K562 (cell line): ENCODE results near the gene PRKAR2B. TPM values are rescaled to one million over a fixed set of nuclear protein-coding genes. Genes with fewer than 3 reads are reported as not detected.

Experiments
- BRD9 ChIP-seq: fragments of 450-650 bp; IDR thresholded peaks from 2 replicates; pipeline ENCODE4 v1.6.1; 2018; ENCODE audit warnings: low read depth; ENCODE audit not compliant: partially characterized antibody
- CBX2 ChIP-seq: fragments of 200-600 bp; sonication (generic); IDR thresholded peaks from one replicate; pipeline ENCODE4 v1.6.1; 2012; ENCODE audit warnings: mild to moderate bottlenecking, low read length, inconsistent platforms; ENCODE audit not compliant: insufficient read depth, poor library complexity, severe bottlenecking
- EGR1 ChIP-seq: fragments of 450-650 bp; conservative IDR thresholded peaks from 2 replicates; pipeline ENCODE4 v1.6.1; 2017; ENCODE audit warnings: mild to moderate bottlenecking
- GTF2E2 ChIP-seq: fragments of 200-800 bp; sonication (Bioruptor generic); IDR thresholded peaks from 2 replicates; pipeline ENCODE4 v1.6.1; 2016; ENCODE audit warnings: missing genetic modification characterization, missing compliant biosample characterization
- MBD2 ChIP-seq: sonication (generic); IDR thresholded peaks from 2 replicates; pipeline ENCODE4 v1.6.1; 2016; ENCODE audit warnings: low read depth, borderline replicate concordance
- MTF1 ChIP-seq: fragments of 250-450 bp; sonication (Bioruptor Pico); IDR thresholded peaks from 2 replicates; pipeline ENCODE4 v1.9.0; 2021; ENCODE audit warnings: moderate library complexity, mild to moderate bottlenecking, inconsistent platforms, borderline replicate concordance
- NFRKB ChIP-seq: fragments of 450-650 bp; IDR thresholded peaks from 2 replicates; pipeline ENCODE4 v1.6.1; 2016; ENCODE audit warnings: low read depth
- PHF20 ChIP-seq: fragments of 450-650 bp; IDR thresholded peaks from 2 replicates; pipeline ENCODE4 v1.6.1; 2018; ENCODE audit not compliant: partially characterized antibody
- RBM34 ChIP-seq: fragments of 200-400 bp; formaldehyde crosslinking; IDR thresholded peaks from 2 replicates; pipeline ENCODE4 v1.6.1; 2018; ENCODE audit warnings: low read length, borderline replicate concordance; ENCODE audit not compliant: insufficient read depth
- SMAD1 ChIP-seq: fragments of 150-350 bp; IDR thresholded peaks from 2 replicates; pipeline ENCODE4 v1.6.1; 2014; ENCODE audit warnings: low read length, low read depth; ENCODE audit not compliant: partially characterized antibody
- ZKSCAN1 ChIP-seq: fragments of 150-350 bp; IDR thresholded peaks from 2 replicates; pipeline ENCODE4 v1.6.1; 2016; ENCODE audit warnings: low read depth, low read length
- ZNF133 ChIP-seq: fragments of 250-450 bp; sonication (Bioruptor Pico); IDR thresholded peaks from 2 replicates; pipeline ENCODE4 v1.4.0; 2020; ENCODE audit warnings: mild to moderate bottlenecking
- polyA plus RNA-seq, 8 experiments: library from polyadenylated mRNA; depleted of rRNA in 4 of 8; stranded (reverse) in 5 of 8; unstranded in 3 of 8; fragments of >200 nt; fragmentation: Nextera tagmentation in 2 of 8; fragmentation: Illumina TruSeq in 1 of 8; extraction: Ambion mirVana in 2 of 8; extraction: Trizol in 1 of 8; gene quantifications; 2 replicates each; pipeline versions ENCODE4 v1.2.1 to v1.2.3, GENCODE V29; 2011 to 2014; ENCODE audit warnings: inconsistent platforms in 1 of 8, missing spikeins in 1 of 8
- total RNA-seq, 7 experiments: library from RNA; depleted of rRNA in 6 of 7; stranded (reverse); fragments of >200 nt in 6 of 7; fragmentation: Illumina TruSeq in 2 of 7; extraction: Trizol in 2 of 7; gene quantifications; 2 replicates each; pipeline versions ENCODE4 v1.2.1 to v1.2.3, GENCODE V29; 2011 to 2021; ENCODE audit warnings: low replicate concordance in 1 of 7
- TF ChIP-seq, protein P1 (sequence below): fragments of 150-350 bp; IDR thresholded peaks from 2 replicates; pipeline ENCODE4 v1.6.1; 2014; ENCODE audit warnings: low read depth, mild to moderate bottlenecking, low read length, borderline replicate concordance
- TF ChIP-seq, protein P2 (sequence below), 3 experiments: fragments of 200-800 bp in 1 of 3; fragments of 250-450 bp in 1 of 3; fragments of 450-650 bp in 1 of 3; sonication (Bioruptor Pico) in 1 of 3; sonication (Bioruptor generic) in 1 of 3; formaldehyde crosslinking in 1 of 3; IDR thresholded peaks; 2 replicates each; pipeline versions ENCODE4 v1.6.1 to v1.8.0; 2016 to 2022; ENCODE audit warnings: mild to moderate bottlenecking in 2 of 3, missing genetic modification characterization in 2 of 3, missing compliant biosample characterization in 1 of 3, moderate library complexity in 1 of 3
- TF ChIP-seq, protein P3 (sequence below): IDR thresholded peaks from 2 replicates; pipeline ENCODE4 v1.6.1; 2014; ENCODE audit warnings: antibody characterized with exemption
- TF ChIP-seq, protein P4 (sequence below): fragments of 450-650 bp; IDR thresholded peaks from 2 replicates; pipeline ENCODE4 v1.6.1; 2018; ENCODE audit warnings: mild to moderate bottlenecking, low read depth; ENCODE audit not compliant: partially characterized antibody
- TF ChIP-seq, protein P5 (sequence below): fragments of 250-450 bp; sonication (Bioruptor Pico); IDR thresholded peaks from 2 replicates; pipeline ENCODE4 v1.8.0; 2021; ENCODE audit warnings: borderline replicate concordance, mild to moderate bottlenecking, moderate library complexity; ENCODE audit not compliant: poor library complexity, severe bottlenecking

PRKAR2B gene
- total and polyA plus RNA-seq, 9 of the 15 experiments (the other 6 are each of a cell fraction or from before 2014, with no cell fraction given), result 59.0 to 173 (median 129) TPM

DNA sequence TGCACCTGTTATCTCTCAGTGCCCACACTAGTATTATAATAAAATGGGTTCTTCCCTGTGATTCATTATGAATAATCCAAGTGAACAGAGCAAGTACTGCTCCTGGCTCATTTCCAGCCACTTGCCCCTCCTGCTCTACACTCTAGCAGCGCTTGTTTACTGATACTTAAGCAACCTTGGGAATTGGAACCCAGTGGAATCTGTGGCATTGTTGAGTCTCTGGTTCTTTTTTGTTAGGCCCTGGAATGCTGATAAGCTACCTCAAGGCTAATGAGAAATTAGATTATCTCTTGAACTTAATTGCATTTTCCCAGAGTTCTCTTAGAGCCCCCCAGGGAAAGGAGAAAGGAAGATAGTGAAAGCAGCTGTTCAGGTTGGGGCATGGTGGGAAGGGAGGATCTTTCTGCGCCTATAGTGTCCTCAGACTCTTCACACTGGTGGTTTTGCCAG is 34.0 kb downstream of the PRKAR2B start (continued):
- TF ChIP-seq, protein P1, sequence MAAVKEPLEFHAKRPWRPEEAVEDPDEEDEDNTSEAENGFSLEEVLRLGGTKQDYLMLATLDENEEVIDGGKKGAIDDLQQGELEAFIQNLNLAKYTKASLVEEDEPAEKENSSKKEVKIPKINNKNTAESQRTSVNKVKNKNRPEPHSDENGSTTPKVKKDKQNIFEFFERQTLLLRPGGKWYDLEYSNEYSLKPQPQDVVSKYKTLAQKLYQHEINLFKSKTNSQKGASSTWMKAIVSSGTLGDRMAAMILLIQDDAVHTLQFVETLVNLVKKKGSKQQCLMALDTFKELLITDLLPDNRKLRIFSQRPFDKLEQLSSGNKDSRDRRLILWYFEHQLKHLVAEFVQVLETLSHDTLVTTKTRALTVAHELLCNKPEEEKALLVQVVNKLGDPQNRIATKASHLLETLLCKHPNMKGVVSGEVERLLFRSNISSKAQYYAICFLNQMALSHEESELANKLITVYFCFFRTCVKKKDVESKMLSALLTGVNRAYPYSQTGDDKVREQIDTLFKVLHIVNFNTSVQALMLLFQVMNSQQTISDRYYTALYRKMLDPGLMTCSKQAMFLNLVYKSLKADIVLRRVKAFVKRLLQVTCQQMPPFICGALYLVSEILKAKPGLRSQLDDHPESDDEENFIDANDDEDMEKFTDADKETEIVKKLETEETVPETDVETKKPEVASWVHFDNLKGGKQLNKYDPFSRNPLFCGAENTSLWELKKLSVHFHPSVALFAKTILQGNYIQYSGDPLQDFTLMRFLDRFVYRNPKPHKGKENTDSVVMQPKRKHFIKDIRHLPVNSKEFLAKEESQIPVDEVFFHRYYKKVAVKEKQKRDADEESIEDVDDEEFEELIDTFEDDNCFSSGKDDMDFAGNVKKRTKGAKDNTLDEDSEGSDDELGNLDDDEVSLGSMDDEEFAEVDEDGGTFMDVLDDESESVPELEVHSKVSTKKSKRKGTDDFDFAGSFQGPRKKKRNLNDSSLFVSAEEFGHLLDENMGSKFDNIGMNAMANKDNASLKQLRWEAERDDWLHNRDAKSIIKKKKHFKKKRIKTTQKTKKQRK, result no peak
- TF ChIP-seq, protein P2, sequence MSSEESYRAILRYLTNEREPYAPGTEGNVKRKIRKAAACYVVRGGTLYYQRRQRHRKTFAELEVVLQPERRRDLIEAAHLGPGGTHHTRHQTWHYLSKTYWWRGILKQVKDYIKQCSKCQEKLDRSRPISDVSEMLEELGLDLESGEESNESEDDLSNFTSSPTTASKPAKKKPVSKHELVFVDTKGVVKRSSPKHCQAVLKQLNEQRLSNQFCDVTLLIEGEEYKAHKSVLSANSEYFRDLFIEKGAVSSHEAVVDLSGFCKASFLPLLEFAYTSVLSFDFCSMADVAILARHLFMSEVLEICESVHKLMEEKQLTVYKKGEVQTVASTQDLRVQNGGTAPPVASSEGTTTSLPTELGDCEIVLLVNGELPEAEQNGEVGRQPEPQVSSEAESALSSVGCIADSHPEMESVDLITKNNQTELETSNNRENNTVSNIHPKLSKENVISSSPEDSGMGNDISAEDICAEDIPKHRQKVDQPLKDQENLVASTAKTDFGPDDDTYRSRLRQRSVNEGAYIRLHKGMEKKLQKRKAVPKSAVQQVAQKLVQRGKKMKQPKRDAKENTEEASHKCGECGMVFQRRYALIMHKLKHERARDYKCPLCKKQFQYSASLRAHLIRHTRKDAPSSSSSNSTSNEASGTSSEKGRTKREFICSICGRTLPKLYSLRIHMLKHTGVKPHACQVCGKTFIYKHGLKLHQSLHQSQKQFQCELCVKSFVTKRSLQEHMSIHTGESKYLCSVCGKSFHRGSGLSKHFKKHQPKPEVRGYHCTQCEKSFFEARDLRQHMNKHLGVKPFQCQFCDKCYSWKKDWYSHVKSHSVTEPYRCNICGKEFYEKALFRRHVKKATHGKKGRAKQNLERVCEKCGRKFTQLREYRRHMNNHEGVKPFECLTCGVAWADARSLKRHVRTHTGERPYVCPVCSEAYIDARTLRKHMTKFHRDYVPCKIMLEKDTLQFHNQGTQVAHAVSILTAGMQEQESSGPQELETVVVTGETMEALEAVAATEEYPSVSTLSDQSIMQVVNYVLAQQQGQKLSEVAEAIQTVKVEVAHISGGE (CRISPR knock-in tag; IDR thresholded peaks at IDR 0.05), result no peak
- TF ChIP-seq ZNF133 (CRISPR knock-in tag), result 0 out of 2 replicates have a peak, but pooled peaks have one; percentile 71
- TF ChIP-seq GTF2E2, result no peak
- no peak for TF ChIP-seq MBD2
- no peak for TF ChIP-seq SMAD1
- TF ChIP-seq BRD9, result peak; percentile 14
- TF ChIP-seq, protein P3, sequence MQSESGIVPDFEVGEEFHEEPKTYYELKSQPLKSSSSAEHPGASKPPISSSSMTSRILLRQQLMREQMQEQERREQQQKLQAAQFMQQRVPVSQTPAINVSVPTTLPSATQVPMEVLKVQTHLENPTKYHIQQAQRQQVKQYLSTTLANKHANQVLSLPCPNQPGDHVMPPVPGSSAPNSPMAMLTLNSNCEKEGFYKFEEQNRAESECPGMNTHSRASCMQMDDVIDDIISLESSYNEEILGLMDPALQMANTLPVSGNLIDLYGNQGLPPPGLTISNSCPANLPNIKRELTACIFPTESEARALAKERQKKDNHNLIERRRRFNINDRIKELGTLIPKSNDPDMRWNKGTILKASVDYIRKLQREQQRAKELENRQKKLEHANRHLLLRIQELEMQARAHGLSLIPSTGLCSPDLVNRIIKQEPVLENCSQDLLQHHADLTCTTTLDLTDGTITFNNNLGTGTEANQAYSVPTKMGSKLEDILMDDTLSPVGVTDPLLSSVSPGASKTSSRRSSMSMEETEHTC, result no peak
- TF ChIP-seq NFRKB, result no peak
- TF ChIP-seq, protein P4, sequence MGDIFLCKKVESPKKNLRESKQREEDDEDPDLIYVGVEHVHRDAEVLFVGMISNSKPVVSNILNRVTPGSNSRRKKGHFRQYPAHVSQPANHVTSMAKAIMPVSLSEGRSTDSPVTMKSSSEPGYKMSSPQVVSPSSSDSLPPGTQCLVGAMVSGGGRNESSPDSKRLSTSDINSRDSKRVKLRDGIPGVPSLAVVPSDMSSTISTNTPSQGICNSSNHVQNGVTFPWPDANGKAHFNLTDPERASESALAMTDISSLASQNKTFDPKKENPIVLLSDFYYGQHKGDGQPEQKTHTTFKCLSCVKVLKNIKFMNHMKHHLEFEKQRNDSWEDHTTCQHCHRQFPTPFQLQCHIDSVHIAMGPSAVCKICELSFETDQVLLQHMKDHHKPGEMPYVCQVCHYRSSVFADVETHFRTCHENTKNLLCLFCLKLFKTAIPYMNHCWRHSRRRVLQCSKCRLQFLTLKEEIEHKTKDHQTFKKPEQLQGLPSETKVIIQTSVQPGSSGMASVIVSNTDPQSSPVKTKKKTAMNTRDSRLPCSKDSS, result no peak
- TF ChIP-seq, protein P5, sequence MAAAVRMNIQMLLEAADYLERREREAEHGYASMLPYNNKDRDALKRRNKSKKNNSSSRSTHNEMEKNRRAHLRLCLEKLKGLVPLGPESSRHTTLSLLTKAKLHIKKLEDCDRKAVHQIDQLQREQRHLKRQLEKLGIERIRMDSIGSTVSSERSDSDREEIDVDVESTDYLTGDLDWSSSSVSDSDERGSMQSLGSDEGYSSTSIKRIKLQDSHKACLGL (CRISPR knock-in tag), result no peak
- TF ChIP-seq CBX2, result no peak
- TF ChIP-seq EGR1, result no peak
- TF ChIP-seq PHF20, result no peak
- no peak for TF ChIP-seq MTF1 (CRISPR knock-in tag)
- TF ChIP-seq RBM34, result no peak
- TF ChIP-seq ZKSCAN1, result no peak
